Lung (tissue), 12 donors: ENCODE data around the gene GRID1. TPM values are rescaled to one million over a fixed set of nuclear protein-coding genes. Genes with fewer than 3 reads are reported as not detected.

Experiments
- ATAC-seq: fragments of 200-7000 bp; cut with Tn5 transposase; one replicate; pipeline ENCODE4 v1.9.1; 2020; ENCODE audit warnings: moderate number of reproducible peaks; ENCODE audit not compliant: insufficient read depth, low FRiP score
- DNase-seq, 3 donors: peaks; one replicate each; pipeline ENCODE4 v3.0.0-alpha.2; 2013 to 2017
- H3K27ac ChIP-seq, 2 donors: one replicate each; pipeline ENCODE4 v1.5.1; 2013; ENCODE audit warnings: mild to moderate bottlenecking in 2 of 2, moderate library complexity in 2 of 2, control low read depth in 1 of 2, inconsistent platforms in 1 of 2, low read depth in 1 of 2, low read length in 1 of 2
- H3K27me3 ChIP-seq, 3 donors: one replicate each; pipeline ENCODE4 v1.5.1; 2013; ENCODE audit warnings: low read length in 2 of 3; ENCODE audit not compliant: control insufficient read depth in 3 of 3, insufficient read depth in 3 of 3
- H3K36me3 ChIP-seq, 4 donors: one replicate each; pipeline ENCODE4 v1.5.1; 2013; ENCODE audit warnings: low read length in 4 of 4, mild to moderate bottlenecking in 1 of 4, moderate library complexity in 1 of 4; ENCODE audit not compliant: control insufficient read depth in 4 of 4, insufficient read depth in 4 of 4
- H3K4me1 ChIP-seq, 5 donors: one replicate each; pipeline ENCODE4 v1.5.1; 2013; ENCODE audit warnings: low read length in 5 of 5, mild to moderate bottlenecking in 2 of 5, moderate library complexity in 1 of 5; ENCODE audit not compliant: control insufficient read depth in 5 of 5, insufficient read depth in 5 of 5
- H3K4me3 ChIP-seq: one replicate; pipeline ENCODE4 v1.5.1; 2013; ENCODE audit warnings: mild to moderate bottlenecking, control low read depth, moderate library complexity
- H3K9ac ChIP-seq, 2 donors: one replicate each; pipeline ENCODE4 v1.5.1; 2013; ENCODE audit warnings: low read length in 2 of 2, control low read depth in 1 of 2; ENCODE audit not compliant: insufficient read depth in 1 of 2
- H3K9me3 ChIP-seq, 4 donors: one replicate each; pipeline ENCODE4 v1.5.1; 2013; ENCODE audit warnings: low read length in 3 of 4, mild to moderate bottlenecking in 1 of 4, moderate library complexity in 1 of 4; ENCODE audit not compliant: control insufficient read depth in 4 of 4, insufficient read depth in 3 of 4
- WGBS, 2 donors: extraction: QIAGEN DNeasy Blood & Tissue Kit; methylation state at CpG; one replicate each; pipeline ENCODE4 v1.1.7; 2013; 5-methylcytosine and 5-hydroxymethylcytosine counted together
- polyA plus RNA-seq, 2 donors: library from polyadenylated mRNA; stranded (reverse); fragments of 200-250 nt; gene quantifications; one replicate each; pipeline ENCODE4 v1.2.1, GENCODE V29; 2013
- total RNA-seq, 2 donors: library from RNA; depleted of rRNA in 1 of 2; stranded (reverse); fragments of >200 nt in 1 of 2; gene quantifications; one replicate each; pipeline ENCODE4 v1.2.1, GENCODE V29; 2014 to 2021
- TF ChIP-seq, protein P1 (sequence below): IDR thresholded peaks from 2 replicates; pipeline ENCODE4 v1.5.1; 2012; ENCODE audit warnings: mild to moderate bottlenecking; ENCODE audit errors: control extremely low read depth, extremely low read depth
- donor health status: control.
- donor health status: control.
- donor health status: Bipolar disorder and iron deficiency.
- donor health status: healthy.
- donor health status: DM: yes; HTN: yes; CAD: no.

GRID1 gene
- total and polyA plus RNA-seq, 4 donors: 1.1 to 3.6 (median 2.2) TPM

DNA sequence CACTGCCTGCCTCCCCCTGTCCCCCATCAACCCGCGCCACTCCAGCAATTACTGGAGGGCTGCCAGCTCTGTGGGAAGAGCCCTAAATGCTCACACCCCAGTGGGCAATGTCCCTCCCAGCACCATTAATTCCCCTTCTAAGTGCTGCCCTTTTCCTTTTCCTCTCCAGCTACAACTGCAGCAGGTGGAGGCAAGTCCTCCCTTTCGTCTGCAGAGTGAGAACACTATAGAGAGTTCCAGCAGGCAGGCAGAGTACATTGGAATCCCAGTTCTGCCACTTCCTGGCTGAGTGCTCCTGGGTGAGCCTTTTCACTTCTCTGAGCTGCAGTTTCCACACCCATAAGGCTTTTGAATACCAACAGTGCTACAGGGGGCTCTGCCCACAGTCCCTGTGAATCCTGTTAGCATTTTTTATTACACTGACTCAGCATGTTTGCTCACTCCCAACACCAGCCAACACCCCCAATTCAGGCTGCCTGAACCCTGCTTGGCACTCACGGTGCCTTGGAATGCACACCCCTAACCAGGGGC is 447.0 kb downstream of the GRID1 start:
- Histone ChIP-seq H3K4me1 (peaks cover 0 to 19% (median 5%) of the 10 kb centered on the region in 5 donors), H3K9ac (no peak overlapping the region), H3K27me3 (no peaks in the 10 kb centered on the region), H3K9me3 (no peaks in the 10 kb centered on the region), H3K36me3 (no peaks in the 10 kb centered on the region), H3K27ac (no peak overlapping the region), H3K4me3 (no peak overlapping the region)
- DNase-seq (peak; percentile 48 to 60 (median 49)), ATAC-seq (no peak)
- TF ChIP-seq, protein P1, sequence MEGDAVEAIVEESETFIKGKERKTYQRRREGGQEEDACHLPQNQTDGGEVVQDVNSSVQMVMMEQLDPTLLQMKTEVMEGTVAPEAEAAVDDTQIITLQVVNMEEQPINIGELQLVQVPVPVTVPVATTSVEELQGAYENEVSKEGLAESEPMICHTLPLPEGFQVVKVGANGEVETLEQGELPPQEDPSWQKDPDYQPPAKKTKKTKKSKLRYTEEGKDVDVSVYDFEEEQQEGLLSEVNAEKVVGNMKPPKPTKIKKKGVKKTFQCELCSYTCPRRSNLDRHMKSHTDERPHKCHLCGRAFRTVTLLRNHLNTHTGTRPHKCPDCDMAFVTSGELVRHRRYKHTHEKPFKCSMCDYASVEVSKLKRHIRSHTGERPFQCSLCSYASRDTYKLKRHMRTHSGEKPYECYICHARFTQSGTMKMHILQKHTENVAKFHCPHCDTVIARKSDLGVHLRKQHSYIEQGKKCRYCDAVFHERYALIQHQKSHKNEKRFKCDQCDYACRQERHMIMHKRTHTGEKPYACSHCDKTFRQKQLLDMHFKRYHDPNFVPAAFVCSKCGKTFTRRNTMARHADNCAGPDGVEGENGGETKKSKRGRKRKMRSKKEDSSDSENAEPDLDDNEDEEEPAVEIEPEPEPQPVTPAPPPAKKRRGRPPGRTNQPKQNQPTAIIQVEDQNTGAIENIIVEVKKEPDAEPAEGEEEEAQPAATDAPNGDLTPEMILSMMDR: no peak
- 1 to 14% methylated on average over 4 of the region's 4 CpGs for WGBS, 2 donors

DNA sequence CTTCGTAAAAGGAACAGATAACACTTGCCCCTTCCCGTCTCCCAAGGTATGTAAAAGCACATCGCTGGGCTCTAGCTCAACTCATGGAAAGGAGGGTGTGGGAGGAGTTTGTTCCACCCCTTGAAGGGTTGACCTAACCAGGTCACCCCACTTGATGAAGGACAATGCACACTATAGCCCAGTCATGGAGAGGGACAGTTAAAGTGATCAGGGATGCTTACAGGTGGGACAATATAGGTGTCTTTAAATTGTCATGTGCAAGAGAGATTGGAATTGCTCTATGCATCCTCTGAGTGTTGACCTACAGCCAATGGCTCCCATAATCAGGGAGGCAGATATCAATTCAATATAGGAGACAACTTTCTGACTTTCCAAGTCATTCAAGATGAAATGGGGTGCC is 448.2 kb downstream of the GRID1 start:
- Histone ChIP-seq H3K27me3 (no peaks in the 10 kb centered on the region), H3K4me3 (no peak overlapping the region), H3K9me3 (no peaks in the 10 kb centered on the region), H3K36me3 (no peaks in the 10 kb centered on the region), H3K4me1 (peaks cover 0 to 19% (median 5%) of the 10 kb centered on the region in 5 donors), H3K9ac (no peak overlapping the region), H3K27ac (no peak overlapping the region)
- 83 to 89% methylated on average over 3 of the region's 3 CpGs for WGBS, 2 donors
- no peak for ATAC-seq
- no peak for DNase-seq
- TF ChIP-seq, protein P1: no peak

DNA sequence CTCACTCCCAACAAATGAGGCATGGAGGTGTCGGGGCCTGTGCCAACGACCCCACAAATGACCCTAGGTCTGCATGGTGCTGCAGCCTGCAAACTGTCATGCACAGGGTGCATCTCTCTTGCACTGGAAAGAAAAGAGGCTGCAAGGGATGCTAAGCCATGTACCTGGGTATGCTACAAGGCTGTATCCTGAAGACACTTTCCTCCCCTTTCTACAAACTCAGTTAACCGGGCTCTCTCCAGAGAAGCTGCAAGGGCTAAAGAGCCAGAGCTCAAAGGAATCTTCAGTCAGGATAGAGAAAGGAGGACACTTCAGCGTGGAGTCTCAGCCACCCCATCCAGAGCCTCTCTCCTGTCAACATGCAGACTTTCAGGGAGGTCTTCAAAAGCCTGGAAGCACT is 449.0 kb downstream of the GRID1 start:
- WGBS, 2 donors: 79 to 95% methylated on average over 4 of the region's 4 CpGs
- ATAC-seq (no peak), DNase-seq (no peak)
- peaks cover 0 to 19% (median 5%) of the 10 kb centered on the region in 5 donors for H3K4me1 ChIP-seq
- H3K9me3 ChIP-seq: no peaks in the 10 kb centered on the region
- H3K36me3 ChIP-seq: no peaks in the 10 kb centered on the region
- no peaks in the 10 kb centered on the region for H3K27me3 ChIP-seq
- no peak overlapping the region for H3K9ac ChIP-seq
- H3K27ac ChIP-seq: no peak overlapping the region
- no peak overlapping the region for H3K4me3 ChIP-seq
- TF ChIP-seq, protein P1: no peak
